Stimulated activated CD4-positive, alpha-beta T cell treated with anti-CD3 and anti-CD28 coated beads, TNF-alpha, amount 100 ng/mL, for 1 hour (primary cell): Measurements from ENCODE around the gene KLHL40.
A peak's percentile ranks its signal among the peaks of the same experiment; 100 is the strongest.

Experiments used
- DNase-seq, 3 donors: peaks; one replicate each; pipeline ENCODE4 v3.0.0-alpha.2; 2020; ENCODE audit warnings: low read depth in 3 of 3, low spot score in 1 of 3

Gene KLHL40

GRCh38 chr3:42690191-42690590 lies 4.9 kb downstream of the KLHL40 start:
- DNase-seq: no peak

- DNase-seq: no peak
Measured at GRCh38 chr3:42690766-42691680, 5.7 kb downstream of the KLHL40 start.

- DNase-seq: no peak
Measured at GRCh38 chr3:42691816-42692666, 6.7 kb downstream of the KLHL40 start.

GRCh38 chr3:42692667-42693529 lies 7.6 kb downstream of the KLHL40 start:
- no peak for DNase-seq

GRCh38 chr3:42693530-42693930 lies 8.2 kb downstream of the KLHL40 start:
- DNase-seq: no peak

GRCh38 chr3:42694366-42694765 lies 9.0 kb downstream of the KLHL40 start:
- no peak for DNase-seq

GRCh38 chr3:42696356-42697288 lies 11.3 kb downstream of the KLHL40 start:
- no peak for DNase-seq

GRCh38 chr3:42697289-42698051 lies 12.1 kb downstream of the KLHL40 start:
- DNase-seq: no peak

GRCh38 chr3:42698216-42698910 lies 13.0 kb downstream of the KLHL40 start:
- no peak for DNase-seq

- no peak for DNase-seq
Measured at GRCh38 chr3:42698911-42699230, 13.5 kb downstream of the KLHL40 start.

- DNase-seq: no peak
Measured at GRCh38 chr3:42699511-42699971, 14.2 kb downstream of the KLHL40 start.

- no peak for DNase-seq
Measured at GRCh38 chr3:42700366-42701288, 15.3 kb downstream of the KLHL40 start.

- peak; percentile 17 to 41 (median 19) for DNase-seq
Measured at GRCh38 chr3:42701371-42702065, 16.2 kb downstream of the KLHL40 start.

- DNase-seq: no peak
Measured at GRCh38 chr3:42702066-42702951, 17.0 kb downstream of the KLHL40 start, which contains the start of gene HHATL. TSS of gene HHATL (minus strand) at chr3:42702798. CDS start at chr3:42700826, 1,972 bp downstream.

GRCh38 chr3:42702982-42703694 lies 17.8 kb downstream of the KLHL40 start:
- DNase-seq: no peak
